ENCODE data around the gene FAIM.
"Not testable (repeated sequence)": the region's sequence is repeated elsewhere in the genome, so short reads cannot be mapped to it uniquely, and the experiment has no call there.

Gene FAIM

GRCh38 chr3:138593488-138594149 lies 15.0 kb upstream of the FAIM start:
- DNase-seq (ENCODE audit: low read depth): no peak
- TF ChIP-seq POLR2A (IDR thresholded peaks at IDR 0.05; ENCODE audit: extremely low read depth, insufficient read length) (no peak), CTCF (IDR thresholded peaks at IDR 0.05; ENCODE audit: low read depth, low read length) (no peak), MYC (IDR thresholded peaks at IDR 0.05; ENCODE audit: low read depth, low read length) (no peak), MAX (IDR thresholded peaks at IDR 0.05; ENCODE audit: low read depth, low read length) (no peak)

GRCh38 chr3:138594150-138594934 lies 14.2 kb upstream of the FAIM start, which contains the start of gene CEP70:
Gene CEP70, minus strand, starts transcription at chr3:138594260. Its CDS starts 21,333 bp downstream, at chr3:138572927.
- TF ChIP-seq MAX (IDR thresholded peaks at IDR 0.05; ENCODE audit: low read depth, low read length): peak; percentile 63
- TF ChIP-seq MYC (IDR thresholded peaks at IDR 0.05; ENCODE audit: low read depth, low read length): peak; percentile 20; the same call in 1 of the 2 replicates
- no peak for TF ChIP-seq POLR2A (IDR thresholded peaks at IDR 0.05; ENCODE audit: extremely low read depth, insufficient read length)
- TF ChIP-seq CTCF (IDR thresholded peaks at IDR 0.05; ENCODE audit: low read depth, low read length): peak; percentile 68
- DNase-seq (ENCODE audit: low read depth): peak; percentile 90
- H3K4me3 ChIP-seq (ENCODE audit: low read depth, low read length): peak within 1 kb of the TSS; percentile 59

More at GRCh38 chr3:138593488-138594149, 15.0 kb upstream of the FAIM start:
- no peak overlapping the region for H3K4me3 ChIP-seq (ENCODE audit: low read depth, low read length)

- DNase-seq (ENCODE audit: low read depth): no peak
- no peak overlapping the region for H3K4me3 ChIP-seq (ENCODE audit: low read depth, low read length)
- no peak for TF ChIP-seq CTCF (IDR thresholded peaks at IDR 0.05; ENCODE audit: low read depth, low read length)
These were observed 13.5 kb upstream of the FAIM start for GRCh38 chr3:138594935-138595610.

GRCh38 chr3:138597186-138597976 lies 11.2 kb upstream of the FAIM start:
- H3K4me3 ChIP-seq (ENCODE audit: low read depth, low read length); DNase-seq (ENCODE audit: low read depth): not testable (repeated sequence)

GRCh38 chr3:138598534-138598933 lies 10.0 kb upstream of the FAIM start:
- TF ChIP-seq POLR2A (IDR thresholded peaks at IDR 0.05; ENCODE audit: extremely low read depth, insufficient read length): no peak
- TF ChIP-seq CTCF (IDR thresholded peaks at IDR 0.05; ENCODE audit: low read depth, low read length): no peak
- TF ChIP-seq MAX (IDR thresholded peaks at IDR 0.05; ENCODE audit: low read depth, low read length): no peak
- no peak for TF ChIP-seq MYC (IDR thresholded peaks at IDR 0.05; ENCODE audit: low read depth, low read length)
- H3K4me3 ChIP-seq (ENCODE audit: low read depth, low read length): no peak overlapping the region
- no peak for DNase-seq (ENCODE audit: low read depth)
